Kidney (tissue), 14 donors: ENCODE measurements around the gene PITX1. TPM values are rescaled to one million over a fixed set of nuclear protein-coding genes. Genes with fewer than 3 reads are reported as not detected.

Experiments used
- DNase-seq, 5 donors: peaks; one replicate each; pipeline ENCODE4 v3.0.0-alpha.2; 2013 to 2020
- FAIRE-seq: peaks from 2 replicates; lab custom pipeline; 2012; peaks lifted over from hg19 to GRCh38; lab: Jason Lieb, UNC
- H3K27ac ChIP-seq, 2 donors: one replicate each; pipeline ENCODE4 v1.7.0; 2013; ENCODE audit warnings: low read depth in 2 of 2, low read length in 2 of 2, inconsistent platforms in 1 of 2
- H3K27me3 ChIP-seq: one replicate; pipeline ENCODE4 v1.7.1; 2013; ENCODE audit warnings: low read length, inconsistent platforms; ENCODE audit not compliant: control insufficient read depth, insufficient read depth
- H3K36me3 ChIP-seq, 3 donors: one replicate each; pipeline versions ENCODE4 v1.7.0 to v1.7.1; 2013; ENCODE audit warnings: low read length in 3 of 3, control low read depth in 1 of 3, inconsistent platforms in 1 of 3; ENCODE audit not compliant: insufficient read depth in 3 of 3, control insufficient read depth in 2 of 3
- H3K4me1 ChIP-seq, 3 donors: one replicate each; pipeline versions ENCODE4 v1.7.0 to v1.7.1; 2013; ENCODE audit warnings: low read length in 3 of 3, inconsistent platforms in 1 of 3, low read depth in 1 of 3; ENCODE audit not compliant: control insufficient read depth in 2 of 3, insufficient read depth in 2 of 3
- H3K4me3 ChIP-seq, 3 donors: one replicate each; pipeline versions ENCODE4 v1.7.0 to v1.8.1; 2013; ENCODE audit warnings: low read length in 3 of 3, control low read depth in 1 of 3, inconsistent platforms in 1 of 3
- H3K9ac ChIP-seq, 3 donors: one replicate each; pipeline versions ENCODE4 v1.7.0 to v1.7.1; 2013; ENCODE audit warnings: low read length in 3 of 3, control low read depth in 1 of 3, inconsistent platforms in 1 of 3
- H3K9me3 ChIP-seq, 3 donors: one replicate each; pipeline versions ENCODE4 v1.7.0 to v1.7.1; 2013; ENCODE audit warnings: low read length in 3 of 3, control low read depth in 1 of 3, inconsistent platforms in 1 of 3; ENCODE audit not compliant: control insufficient read depth in 2 of 3, insufficient read depth in 1 of 3
- CTCF ChIP-seq: IDR thresholded peaks from 3 replicates; pipeline ENCODE4 v1.5.1; 2012; ENCODE audit warnings: mild to moderate bottlenecking, moderate library complexity, borderline replicate concordance; ENCODE audit not compliant: insufficient read depth; ENCODE audit errors: extremely low read depth
- intact Hi-C: fragments of 100-400 bp; cut with DNase I; formaldehyde crosslinking; loops from one replicate; pipeline ENCODE4 v1.11.1; 2022
- polyA plus RNA-seq: library from polyadenylated mRNA; stranded (reverse); fragments of 350-450 nt; fragmentation: Illumina TruSeq; extraction: RNeasy Lipid Tissue Mini Kit (QIAGEN cat#74804); gene quantifications from one replicate; pipeline ENCODE4 v1.2.3, GENCODE V29; 2014; ENCODE audit warnings: low read depth, low replicate concordance; ENCODE audit not compliant: insufficient read depth
- total RNA-seq: library from RNA; stranded (reverse); fragmentation: NEBNext Ultra II Directional; extraction: Animal tissue kit (Norgen Biotek cat#: 25700); gene quantifications from one replicate; pipeline ENCODE4 v1.2.1, GENCODE V29; 2021
- donor health status: control.
- donor health status: control.
- donor health status: control.
- donor health status: control.
- donor health status: control.
- donor health status: DM: yes; HTN: yes; CAD: no.
- donor health status: Normal renal cell carcinoma (clear cell type).

The PITX1 gene
- total and polyA plus RNA-seq, 2 donors from 2014 or later: not detected

GRCh38 chr5:135035678-135036030, 1.6 kb upstream of the PITX1 start:
- H3K27ac ChIP-seq: no peak overlapping the region
- H3K4me3 ChIP-seq: no peak overlapping the region
- no peak overlapping the region for H3K9ac ChIP-seq
- H3K4me1 ChIP-seq: peaks cover 0 to 15% (median 4%) of the 10 kb centered on the region in 3 donors
- intact Hi-C loops: no loop called here
- H3K27me3 ChIP-seq: peaks cover 76% of the 10 kb centered on the region
- H3K36me3 ChIP-seq: no peaks in the 10 kb centered on the region
- FAIRE-seq: no peak
- no peaks in the 10 kb centered on the region for H3K9me3 ChIP-seq
- DNase-seq: peak in 1 of 5 donors; percentile 30
- no peak for TF ChIP-seq CTCF

GRCh38 chr5:135034963-135035677, 1.1 kb upstream of the PITX1 start:
- peaks cover 0 to 14% (median 9%) of the 10 kb centered on the region in 3 donors for H3K4me1 ChIP-seq
- DNase-seq (peak in 1 of 5 donors; percentile 63), FAIRE-seq (no peak)
- intact Hi-C loops: no loop called here
- no peak overlapping the region for H3K4me3 ChIP-seq
- no peak overlapping the region for H3K27ac ChIP-seq
- H3K27me3 ChIP-seq: peaks cover 76% of the 10 kb centered on the region
- no peaks in the 10 kb centered on the region for H3K36me3 ChIP-seq
- H3K9me3 ChIP-seq: no peaks in the 10 kb centered on the region
- no peak overlapping the region for H3K9ac ChIP-seq
- TF ChIP-seq CTCF: no peak

- peak in 4 of 5 donors; percentile 59 to 76 (median 61) for DNase-seq
- H3K36me3 ChIP-seq: no peaks in the 10 kb centered on the region
- H3K27me3 ChIP-seq: peaks cover 79% of the 10 kb centered on the region
- H3K4me1 ChIP-seq: peaks cover 0 to 15% (median 11%) of the 10 kb centered on the region in 3 donors
- H3K9ac ChIP-seq: no peak overlapping the region
- peaks cover 0 to 3% (median 0%) of the 10 kb centered on the region in 3 donors for H3K9me3 ChIP-seq
- no peak for FAIRE-seq
- intact Hi-C loops: no loop called here
- no peak overlapping the region for H3K27ac ChIP-seq
- no peak overlapping the region for H3K4me3 ChIP-seq
- no peak for TF ChIP-seq CTCF
Measured at GRCh38 chr5:135034236-135034962, 371 bp upstream of the PITX1 start.
